GM19438 (cell line): ENCODE data around the gene PHACTR1.

Experiments
- ATAC-seq: cut with Tn5 transposase; IDR thresholded peaks from one replicate; pipeline ENCODE4 v1.9.1; 2021; ENCODE audit warnings: low read depth; ENCODE audit not compliant: unreplicated experiment

Gene PHACTR1

DNA sequence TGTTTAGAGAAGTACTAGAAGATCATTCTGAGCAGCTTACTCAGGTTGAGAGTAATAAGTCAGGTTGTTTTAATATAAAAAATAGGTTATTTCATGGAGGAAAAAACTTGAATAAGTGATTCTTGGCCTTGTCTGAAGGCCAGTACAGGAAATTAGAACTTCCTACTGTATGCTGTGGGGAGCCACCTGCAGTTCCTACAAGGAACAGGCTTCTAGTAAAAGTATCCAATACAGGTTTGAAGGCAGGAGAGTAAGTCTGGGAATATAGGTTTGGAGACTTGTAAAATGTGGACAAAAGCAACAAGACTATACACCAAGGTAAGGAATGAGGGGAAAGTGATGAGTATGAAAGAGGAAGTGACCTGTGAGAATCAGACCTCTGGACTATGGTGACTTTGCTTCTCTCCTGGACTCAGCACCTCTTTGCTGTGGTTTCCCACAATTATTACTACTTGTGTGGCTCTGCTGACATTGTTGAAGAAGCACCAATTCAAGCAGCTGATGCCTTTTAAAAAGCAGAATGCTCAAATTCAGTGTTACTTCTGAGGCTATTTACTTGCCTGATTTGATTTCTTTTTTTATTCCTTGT, 333.2 kb downstream of the PHACTR1 start:
- ATAC-seq: no peak

GRCh38 chr6:13053006-13053461, 336.5 kb downstream of the PHACTR1 start:
- ATAC-seq: no peak

GRCh38 chr6:13058051-13058450, 341.5 kb downstream of the PHACTR1 start:
- ATAC-seq: no peak

DNA sequence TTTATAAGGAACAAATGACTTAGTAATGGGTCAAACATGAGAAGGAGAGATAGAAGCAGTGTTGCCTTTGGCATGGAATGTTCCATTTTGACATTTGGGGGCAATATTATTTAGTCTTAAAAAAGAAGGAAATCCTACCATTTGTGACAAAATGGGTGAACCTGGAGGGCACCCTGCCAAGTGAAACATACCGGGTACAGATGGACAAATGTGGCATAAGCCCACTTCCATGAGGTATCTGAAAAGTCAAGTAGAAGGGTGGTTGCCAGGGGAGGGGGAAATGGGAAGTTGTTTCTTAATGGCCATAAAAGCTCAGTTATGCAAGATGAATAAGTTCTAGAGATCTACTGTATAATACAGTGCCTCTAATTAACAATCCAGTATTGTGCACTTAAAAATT, 342.5 kb downstream of the PHACTR1 start:
- ATAC-seq: no peak

- ATAC-seq: no peak
Measured at GRCh38 chr6:13063300-13063918, 346.8 kb downstream of the PHACTR1 start.

- ATAC-seq: no peak
Measured at GRCh38 chr6:13065581-13065980, 349.0 kb downstream of the PHACTR1 start.

GRCh38 chr6:13066050-13066449, 349.5 kb downstream of the PHACTR1 start:
- no peak for ATAC-seq

DNA sequence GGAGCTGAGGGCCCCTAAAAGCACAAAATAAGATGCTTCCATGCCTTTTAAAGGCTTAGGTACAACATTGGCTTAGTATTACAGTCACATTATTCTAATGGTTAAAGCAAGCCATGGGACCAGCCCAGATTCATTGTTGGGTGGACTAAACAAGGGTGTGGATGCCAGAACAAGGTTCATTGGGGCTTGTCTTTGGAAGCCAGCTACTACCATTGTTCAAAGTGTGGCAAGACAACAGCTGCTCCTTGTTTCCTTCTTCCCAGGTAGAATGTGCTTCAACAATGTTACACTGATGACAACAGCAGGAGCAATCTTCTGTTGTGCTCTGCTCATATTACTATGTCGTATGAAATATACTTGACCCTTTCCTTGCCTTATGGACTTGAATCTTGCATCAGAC, 350.3 kb downstream of the PHACTR1 start:
- no peak for ATAC-seq

GRCh38 chr6:13068586-13069210, 352.1 kb downstream of the PHACTR1 start:
- no peak for ATAC-seq

DNA sequence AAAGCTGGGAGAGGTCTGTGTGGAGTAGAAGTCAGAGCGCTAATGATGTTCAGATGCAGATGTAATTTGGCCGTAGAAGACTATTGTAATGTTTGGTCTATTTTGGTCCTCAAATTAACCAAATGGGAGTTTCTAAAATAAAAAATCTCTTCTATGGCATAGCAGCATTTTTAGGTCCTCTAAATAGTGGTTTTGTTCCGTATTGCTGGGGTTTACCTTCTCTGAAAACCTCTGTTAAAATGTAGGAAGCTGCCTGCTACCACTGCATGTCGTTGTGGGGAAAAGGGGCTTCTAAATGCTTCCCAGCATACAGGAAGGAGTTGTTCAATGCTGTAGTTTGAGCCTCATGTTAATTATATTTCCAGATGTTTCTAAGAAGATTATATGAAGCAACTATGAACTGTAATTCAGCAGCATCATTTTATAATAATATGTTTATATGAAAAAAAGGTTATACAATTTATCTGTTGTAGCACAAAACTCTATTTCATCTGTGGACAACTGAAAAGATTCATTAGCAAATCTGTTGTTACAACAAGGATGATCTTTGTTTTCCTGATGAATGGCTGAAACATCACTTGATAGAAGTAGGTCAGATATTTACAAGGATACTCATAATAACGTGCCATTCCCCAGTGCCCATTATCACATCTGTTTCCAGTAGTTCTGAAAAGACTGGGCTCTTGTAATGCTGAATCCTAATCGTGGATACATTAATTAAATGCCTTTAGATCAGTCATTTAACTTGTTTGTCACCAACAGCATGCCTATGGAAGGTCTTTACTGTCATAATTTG, 355.2 kb downstream of the PHACTR1 start:
- ATAC-seq: no peak

GRCh38 chr6:13072686-13073347, 356.2 kb downstream of the PHACTR1 start:
- ATAC-seq: no peak

GRCh38 chr6:13074415-13075140, 358.0 kb downstream of the PHACTR1 start:
- ATAC-seq: no peak

DNA sequence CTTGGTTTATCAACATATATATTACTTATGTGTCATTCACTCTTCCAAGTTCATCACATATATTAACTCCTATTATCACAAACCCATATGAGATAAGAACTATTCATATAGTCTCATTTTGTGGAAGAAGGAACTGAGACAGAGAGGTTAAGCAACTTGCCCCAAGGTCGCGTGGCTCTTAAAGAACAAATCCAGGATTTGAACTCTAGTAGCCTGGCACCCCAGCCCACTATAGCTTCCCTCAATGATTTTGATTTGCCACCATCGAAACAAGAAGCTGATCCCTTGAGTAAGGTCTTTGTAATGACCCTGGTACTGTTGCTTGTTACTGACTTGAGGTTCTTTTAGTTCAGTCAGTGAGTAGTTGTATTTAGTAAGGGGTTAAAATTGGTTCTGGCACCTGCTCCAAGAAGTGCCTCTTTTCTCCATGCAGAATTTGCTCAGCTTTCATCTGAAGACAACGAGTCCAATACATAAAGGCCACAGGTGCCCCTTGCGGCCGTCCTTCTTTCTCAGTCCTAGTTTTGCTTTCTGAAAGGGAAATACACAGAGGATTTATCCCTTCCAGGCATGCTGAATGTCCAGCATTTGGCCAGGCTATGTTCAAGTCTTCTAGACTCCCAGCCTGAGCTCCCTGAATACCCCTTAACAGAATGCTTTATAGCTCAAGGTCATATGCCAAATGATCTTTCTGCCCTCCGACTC, 358.7 kb downstream of the PHACTR1 start:
- no peak for ATAC-seq

- no peak for ATAC-seq
Measured at GRCh38 chr6:13076575-13076974, 360.0 kb downstream of the PHACTR1 start.

DNA sequence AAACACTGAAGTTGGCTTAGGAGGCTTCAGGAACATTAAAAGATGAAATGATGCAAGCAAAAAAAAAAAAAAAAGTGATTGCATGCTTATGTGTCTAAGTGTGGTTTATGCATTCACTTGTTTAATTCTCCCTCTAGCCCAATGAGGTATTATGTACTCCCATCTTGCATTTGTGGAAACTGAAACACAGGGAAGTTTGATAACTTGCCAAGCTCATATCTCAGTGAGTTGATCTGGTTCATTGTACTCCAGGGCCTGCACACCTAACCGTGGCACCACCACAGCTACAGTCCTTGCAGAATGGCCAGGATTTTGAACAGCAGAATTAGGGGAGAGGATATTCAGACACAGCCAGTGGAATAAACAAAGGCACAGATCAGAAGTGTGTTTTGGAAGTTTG, 360.6 kb downstream of the PHACTR1 start:
- no peak for ATAC-seq

- no peak for ATAC-seq
Measured at GRCh38 chr6:13079096-13079723, 362.6 kb downstream of the PHACTR1 start.

DNA sequence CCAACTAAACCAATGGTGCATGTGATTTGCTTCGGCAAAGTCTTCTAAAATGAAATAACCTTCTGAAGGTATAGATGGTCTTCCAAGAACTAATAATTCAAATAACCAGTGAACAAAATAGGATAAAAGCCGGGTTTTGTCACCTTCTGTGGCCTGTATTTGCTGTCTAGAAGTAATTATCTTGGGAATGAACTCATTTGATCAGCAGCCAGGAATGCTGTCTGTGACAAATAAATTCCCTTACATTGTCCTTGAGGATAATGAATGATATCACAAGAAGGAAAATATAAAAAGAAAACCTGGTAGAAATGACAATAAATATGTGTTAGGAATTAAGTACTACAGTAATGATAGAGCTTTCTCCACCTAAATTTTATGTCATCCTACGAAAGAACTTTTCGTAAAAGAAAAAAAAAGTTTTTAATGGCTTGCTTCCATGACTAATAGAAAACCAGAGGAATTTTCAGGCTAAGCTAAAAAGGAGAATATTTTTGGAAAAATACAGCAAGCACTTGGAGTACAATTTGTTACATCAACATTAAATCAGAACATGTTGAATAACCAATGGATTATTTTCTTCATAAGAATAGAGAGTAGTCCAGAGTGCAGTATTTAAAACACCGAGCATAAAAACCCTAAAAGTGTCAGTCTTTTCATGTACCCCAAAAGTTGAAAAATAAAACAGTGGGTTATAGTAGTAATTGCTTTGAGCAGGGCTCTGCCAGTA, 364.1 kb downstream of the PHACTR1 start:
- ATAC-seq: no peak

DNA sequence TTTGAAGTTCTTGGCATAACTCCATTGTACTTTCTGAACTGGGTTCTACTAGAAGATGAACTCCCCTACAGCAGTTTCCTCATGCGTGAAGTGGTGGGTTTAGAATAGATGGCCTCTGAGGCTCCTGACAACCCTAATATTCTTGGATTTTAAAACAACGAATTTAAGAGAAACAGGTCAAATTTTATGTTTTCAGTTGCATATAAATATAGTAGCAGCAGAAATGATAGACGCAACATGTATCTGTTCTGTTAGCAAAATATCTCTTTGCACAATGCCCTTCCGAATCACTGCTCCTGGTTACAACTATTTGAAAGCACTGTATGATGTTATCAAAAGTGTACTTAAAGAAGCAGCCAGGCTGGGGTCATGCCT, 364.6 kb downstream of the PHACTR1 start:
- no peak for ATAC-seq
